NCI-H748 treated with DMSO at 0.1 percent for 48 hours (cell line): Measurements from ENCODE around the gene ZFTA.
"Not testable (repeated sequence)": the region's sequence is repeated elsewhere in the genome, so short reads cannot be mapped to it uniquely, and the experiment has no call there.

Source experiments
- DNase-seq: peaks from one replicate; lab custom pipeline; 2025; lab: John Stamatoyannopoulos, UW

Gene ZFTA

GRCh38 chr11:63775191-63775590, 6.6 kb upstream of the ZFTA start:
- DNase-seq: no peak

- not testable (repeated sequence) for DNase-seq
These were observed 3.3 kb upstream of the ZFTA start for GRCh38 chr11:63771741-63772318.

- DNase-seq: no peak
These were observed 2.2 kb upstream of the ZFTA start for GRCh38 chr11:63770763-63771162.

DNA sequence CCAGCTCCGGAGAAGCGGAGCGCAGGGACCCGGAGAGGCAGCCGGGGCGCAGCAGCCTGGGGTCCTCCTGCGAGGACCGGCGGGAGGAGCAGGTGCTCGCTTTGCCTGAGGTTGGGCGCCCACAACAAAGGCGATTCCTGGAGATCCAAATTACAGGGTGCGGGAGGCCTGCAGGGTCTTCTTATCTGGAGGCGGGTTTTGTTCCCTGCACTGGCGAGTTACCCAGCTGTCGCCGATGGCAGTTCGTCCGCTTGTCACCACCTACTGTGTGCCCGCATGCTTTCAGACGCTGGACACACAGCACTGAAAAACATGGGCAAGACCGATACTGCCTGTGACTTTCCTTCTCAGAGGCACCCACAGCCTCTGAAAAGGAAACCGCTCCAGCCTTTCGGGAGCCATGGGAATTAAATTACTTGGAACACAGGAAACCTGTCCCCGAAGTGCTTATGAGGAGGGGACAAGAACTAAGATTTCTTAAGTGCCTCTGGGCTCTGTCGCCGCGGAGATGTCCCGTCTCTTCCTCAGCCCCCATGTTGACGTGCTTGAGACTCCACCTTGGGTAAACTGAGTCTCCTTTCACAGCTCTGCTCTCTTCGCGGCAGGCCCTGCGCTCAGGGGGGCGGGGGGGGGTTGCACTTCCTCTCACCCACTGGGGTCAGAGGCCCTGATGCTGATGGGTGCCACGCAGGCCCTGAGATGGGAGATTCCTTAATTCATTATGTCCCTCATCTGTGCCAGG, 1.3 kb upstream of the ZFTA start:
- no peak for DNase-seq

- DNase-seq: no peak
These were observed 603 bp upstream of the ZFTA start for GRCh38 chr11:63769042-63769713.

- DNase-seq: peak; percentile 72
These were observed 874 bp downstream of the ZFTA start for GRCh38 chr11:63767565-63768236.

DNA sequence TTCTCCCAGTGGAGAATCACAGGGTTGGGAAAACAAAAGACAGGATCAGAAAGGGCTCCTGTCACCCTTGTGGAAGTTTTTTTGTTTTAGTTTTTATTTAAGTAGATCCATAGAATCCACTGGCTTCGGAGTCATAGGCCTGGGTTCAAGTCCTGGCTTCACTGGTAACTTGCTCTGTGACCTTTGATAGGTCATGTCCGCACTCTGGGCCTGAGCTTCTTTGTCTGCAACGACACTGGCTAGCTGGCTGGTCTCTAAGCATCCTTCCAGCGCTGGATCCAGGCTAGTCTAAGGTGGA, 1.4 kb downstream of the ZFTA start:
- no peak for DNase-seq

- DNase-seq: no peak
These were observed 1.9 kb downstream of the ZFTA start for GRCh38 chr11:63766531-63767235.

- no peak for DNase-seq
These were observed 2.8 kb downstream of the ZFTA start for GRCh38 chr11:63765688-63766241.

DNA sequence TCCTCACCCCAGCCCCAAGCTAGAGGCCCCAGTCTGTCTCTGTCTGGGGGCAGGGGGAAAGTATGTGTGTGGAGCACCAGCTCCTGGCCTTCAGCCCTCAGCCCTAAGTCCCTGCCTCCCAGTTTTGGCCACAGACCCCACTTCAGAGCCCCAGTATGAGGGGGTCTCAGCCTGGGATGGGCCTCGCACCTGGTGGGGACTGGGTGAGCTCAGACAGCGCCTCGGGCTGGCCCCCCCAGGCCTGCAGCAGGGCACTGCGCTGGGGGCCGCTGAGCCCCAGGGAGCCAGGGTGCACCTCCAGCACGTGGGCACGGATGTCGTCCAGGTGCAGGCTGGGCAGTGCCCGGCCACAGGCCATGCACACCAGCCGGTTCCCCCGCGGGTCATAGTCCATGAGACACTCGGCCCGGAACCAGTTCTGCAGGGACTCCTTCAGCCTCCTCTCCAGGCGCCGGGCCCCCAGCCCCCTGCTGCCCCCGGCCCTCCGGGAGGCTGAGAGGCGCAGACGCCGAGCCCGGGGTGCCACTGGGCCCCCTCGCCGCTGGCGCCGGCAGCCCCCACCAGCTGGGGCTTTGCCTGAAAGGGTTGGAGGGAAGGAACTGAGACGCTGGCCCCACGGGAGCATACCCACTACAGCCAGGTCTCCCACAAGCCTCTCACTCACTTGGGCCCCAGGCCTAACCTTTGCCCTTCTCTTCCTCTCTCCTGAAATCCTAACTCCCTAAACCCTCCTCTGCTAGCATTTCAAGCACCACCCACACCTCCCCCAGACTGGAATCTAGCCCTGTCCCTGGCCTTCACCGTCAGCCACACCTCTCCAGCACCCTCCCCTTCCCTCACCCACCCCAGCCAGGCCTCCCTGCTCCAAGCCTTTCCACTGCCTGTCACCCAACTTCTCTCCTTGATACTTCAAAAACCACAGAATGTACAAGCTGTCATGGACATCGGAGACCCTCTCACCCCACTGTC, 3.6 kb downstream of the ZFTA start:
- no peak for DNase-seq

GRCh38 chr11:63764340-63764678, 4.3 kb downstream of the ZFTA start:
- DNase-seq: no peak

DNA sequence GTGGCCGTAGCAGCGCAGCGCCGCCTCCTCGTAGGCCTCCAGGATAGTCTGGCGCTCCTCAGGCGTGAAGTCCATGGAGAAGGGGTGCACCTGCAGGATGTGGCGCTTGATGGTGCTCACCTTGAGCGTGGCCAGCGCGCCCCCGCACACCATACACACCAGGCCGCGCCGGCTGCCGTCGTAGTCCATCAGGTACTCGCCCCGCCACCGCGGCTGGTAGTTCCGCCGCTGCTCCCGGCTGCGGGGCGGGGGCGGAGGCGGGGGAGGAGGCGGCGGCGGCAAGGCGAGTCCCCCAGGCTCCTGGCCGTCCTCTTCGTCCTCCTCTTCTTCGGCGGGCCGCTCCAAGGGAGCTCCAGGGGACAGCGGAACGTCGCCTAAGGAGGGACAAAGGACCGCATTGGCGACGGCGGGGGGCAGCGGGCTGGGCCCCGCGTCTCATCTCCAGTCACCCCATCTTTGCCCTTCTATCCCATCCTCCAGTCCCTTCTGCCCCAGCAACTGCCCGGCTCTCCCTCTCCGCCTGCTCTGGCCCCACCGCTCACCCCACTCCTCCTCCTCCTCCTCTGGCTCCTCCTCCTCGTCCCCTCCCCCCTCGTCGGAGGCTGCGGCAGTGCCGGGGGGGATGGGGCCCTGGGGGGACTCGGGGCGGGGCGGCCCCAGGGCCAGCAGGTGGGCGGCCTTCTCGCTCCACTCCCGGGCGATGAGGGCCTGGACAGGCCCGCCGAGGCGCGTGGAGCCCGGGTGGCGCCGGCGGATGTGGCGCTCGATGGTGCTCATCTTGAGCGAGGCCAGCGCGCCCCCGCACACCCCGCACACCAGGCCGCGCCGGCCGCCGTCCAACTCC, 4.9 kb downstream of the ZFTA start:
- no peak for DNase-seq

- peak; percentile 24 for DNase-seq
These were observed 5.7 kb downstream of the ZFTA start for GRCh38 chr11:63762654-63763495.

GRCh38 chr11:63761931-63762653, 6.5 kb downstream of the ZFTA start:
- no peak for DNase-seq

DNA sequence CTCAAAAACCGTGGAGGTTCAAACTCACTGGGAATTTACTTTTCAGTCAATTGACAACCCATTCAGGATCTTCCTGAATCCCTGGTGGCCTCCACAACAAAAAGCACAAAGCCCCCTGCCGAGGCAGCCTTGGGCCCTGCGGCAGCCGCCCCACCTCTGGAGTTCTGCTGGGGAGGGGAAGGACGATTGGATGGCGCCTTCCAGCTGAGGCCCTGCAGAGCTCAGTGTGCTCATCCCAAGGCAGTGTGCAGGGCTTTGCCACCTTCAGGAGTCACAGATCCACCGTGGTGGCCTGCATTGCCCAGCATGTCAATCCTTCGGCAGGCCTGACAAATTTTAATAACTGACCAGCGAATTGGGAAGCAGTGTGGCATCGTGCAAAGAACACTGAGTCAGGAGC, 7.4 kb downstream of the ZFTA start:
- DNase-seq: no peak

DNA sequence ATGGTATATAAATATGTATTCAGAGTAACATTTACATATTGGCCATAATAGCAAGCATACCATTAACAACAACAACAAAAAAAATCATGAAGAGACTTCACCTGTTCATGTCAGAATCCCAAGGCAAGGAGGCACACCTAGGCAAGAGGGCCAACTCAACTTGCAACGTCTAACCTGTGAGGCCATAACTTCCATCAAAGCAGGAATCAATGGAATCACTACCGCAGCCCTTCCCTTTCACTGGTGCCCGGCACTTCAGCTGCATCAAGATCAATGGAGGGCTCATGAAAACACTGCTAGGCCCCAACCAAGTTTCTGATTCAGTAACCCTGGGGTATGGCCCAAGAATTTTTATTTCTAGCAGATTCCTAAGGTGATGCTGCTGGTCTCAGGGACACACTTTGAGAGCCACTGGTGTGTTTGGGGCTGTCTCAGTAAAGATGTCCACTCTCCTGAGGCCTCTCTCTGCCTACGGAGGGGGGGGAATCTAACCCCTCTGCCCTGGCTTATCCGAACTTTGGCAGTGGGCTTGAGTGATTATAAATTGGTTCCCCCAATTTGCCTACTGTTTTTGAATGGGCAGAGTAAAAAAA, 8.0 kb downstream of the ZFTA start:
- DNase-seq: no peak

- DNase-seq: no peak
These were observed 11.4 kb downstream of the ZFTA start for GRCh38 chr11:63756919-63757761.
